ENCODE measurements around the gene TNFRSF14.

The TNFRSF14 gene

GRCh38 chr1:2555634-2556276 is 416 bp upstream of the TNFRSF14 start:
- Histone ChIP-seq H3K27ac (replicated peaks) (peak overlapping the region; percentile 99), H3K4me3 (replicated peaks; ENCODE audit: insufficient read depth, low read length) (peak overlapping the region; percentile 55), H3K27me3 (ENCODE audit: insufficient read depth, poor library complexity, severe bottlenecking) (no peaks in the 10 kb centered on the region)
- no peak for TF ChIP-seq GABPA (IDR thresholded peaks at IDR 0.05; ENCODE audit: low read depth)
- TF ChIP-seq SPI1 (IDR thresholded peaks at IDR 0.05; ENCODE audit: borderline replicate concordance, low read depth) = peak; percentile 63; the same call in 1 of the 2 replicates
- TF ChIP-seq POLR2AphosphoS5 (IDR thresholded peaks at IDR 0.05; ENCODE audit: low read depth) = peak; percentile 78
- peak; percentile 42 for TF ChIP-seq REST (IDR thresholded peaks at IDR 0.05; ENCODE audit: insufficient replicate concordance, low read depth)
- DNase-seq (ENCODE audit: low read depth in 1 of 2, low spot score in 1 of 2) = peak; percentile 82 to 92

GRCh38 chr1:2556678-2557481 is 709 bp downstream of the TNFRSF14 start:
- Histone ChIP-seq H3K27me3 (ENCODE audit: insufficient read depth, poor library complexity, severe bottlenecking) (no peaks in the 10 kb centered on the region), H3K4me3 (replicated peaks; ENCODE audit: insufficient read depth, low read length) (peak overlapping the region; percentile 55), H3K27ac (replicated peaks) (peak overlapping the region; percentile 99)
- DNase-seq (ENCODE audit: low read depth in 1 of 2, low spot score in 1 of 2) = peak; percentile 23 to 36
- TF ChIP-seq CTCF (IDR thresholded peaks at IDR 0.05; ENCODE audit: insufficient read depth, low read length) (no peak), POLR2AphosphoS5 (IDR thresholded peaks at IDR 0.05; ENCODE audit: low read depth) (no peak), GABPA (IDR thresholded peaks at IDR 0.05; ENCODE audit: low read depth) (no peak), SPI1 (IDR thresholded peaks at IDR 0.05; ENCODE audit: borderline replicate concordance, low read depth) (no peak), REST (IDR thresholded peaks at IDR 0.05; ENCODE audit: insufficient replicate concordance, low read depth) (no peak)

- Histone ChIP-seq H3K4me3 (replicated peaks; ENCODE audit: insufficient read depth, low read length) (no peak overlapping the region; the same call in 1 of the 2 replicates), H3K27ac (replicated peaks) (peak overlapping the region; percentile 99; the same call in 1 of the 2 replicates), H3K27me3 (ENCODE audit: insufficient read depth, poor library complexity, severe bottlenecking) (no peaks in the 10 kb centered on the region)
- TF ChIP-seq CTCF (IDR thresholded peaks at IDR 0.05; ENCODE audit: insufficient read depth, low read length) (no peak), GABPA (IDR thresholded peaks at IDR 0.05; ENCODE audit: low read depth) (no peak), POLR2AphosphoS5 (IDR thresholded peaks at IDR 0.05; ENCODE audit: low read depth) (no peak), REST (IDR thresholded peaks at IDR 0.05; ENCODE audit: insufficient replicate concordance, low read depth) (no peak), SPI1 (IDR thresholded peaks at IDR 0.05; ENCODE audit: borderline replicate concordance, low read depth) (no peak)
- DNase-seq (ENCODE audit: low read depth in 1 of 2, low spot score in 1 of 2) = no peak
Observed at GRCh38 chr1:2557482-2558400, 1.6 kb downstream of the TNFRSF14 start.

Measured in HL-60 (cell line).